IMR-90 (cell line): ENCODE measurements around the gene TTC39A. TPM values are rescaled to one million over a fixed set of nuclear protein-coding genes. Genes with fewer than 3 reads are reported as not detected.
A peak's percentile ranks its signal among the peaks of the same experiment; 100 is the strongest.

Source experiments
- ATAC-seq: fragments of 200-7000 bp; cut with Tn5 transposase; 2 replicates; pipeline ENCODE4 v1.9.1; 2020; ENCODE audit warnings: low read depth, mild to moderate bottlenecking, moderate library complexity
- BruUV-seq: library from RNA; stranded (reverse); fragments of 400-500 nt; replicated peaks from 2 replicates; lab custom pipeline; 2021; lab: Mats Ljungman, UMichigan
- CTCF ChIA-PET: fragments of 300-600 bp; formaldehyde crosslinking; extraction: SDS; loops from one replicate; lab custom pipeline; 2021; ENCODE audit warnings: antibody characterized with exemption; lab: Yijun Ruan, JAX
- POLR2A ChIA-PET: fragments of 300-600 bp; sonication (Branson Sonifier 250); formaldehyde crosslinking; loops from one replicate; lab custom pipeline; 2022; ENCODE audit warnings: antibody characterized with exemption; ENCODE audit not compliant: unreplicated experiment; lab: Charles Lee
- DNase-seq: peaks from one replicate; pipeline ENCODE4 v3.0.0; 2013
- H2AFZ ChIP-seq: replicated peaks from 2 replicates; pipeline ENCODE3; 2013; ENCODE audit warnings: low read length, mild to moderate bottlenecking; ENCODE audit not compliant: poor library complexity
- H2AK5ac ChIP-seq: 2 replicates; pipeline ENCODE4 v1.6.1; 2013; ENCODE audit warnings: low read depth, low read length, inconsistent platforms
- H2AK9ac ChIP-seq: replicated peaks from 2 replicates; pipeline ENCODE3; 2013; ENCODE audit warnings: mild to moderate bottlenecking, low read depth, low read length, moderate library complexity; ENCODE audit not compliant: poor library complexity
- H2BK120ac ChIP-seq: 2 replicates; pipeline ENCODE4 v1.6.1; 2013; ENCODE audit warnings: low read depth, low read length, inconsistent platforms
- H2BK15ac ChIP-seq: 3 replicates; pipeline ENCODE4 v1.6.1; 2013; ENCODE audit warnings: low read depth, low read length, inconsistent platforms
- H2BK20ac ChIP-seq: 2 replicates; pipeline ENCODE4 v1.6.1; 2013; ENCODE audit warnings: low read depth, mild to moderate bottlenecking, inconsistent platforms, low read length, moderate library complexity
- H2BK5ac ChIP-seq: 2 replicates; pipeline ENCODE4 v1.6.1; 2013; ENCODE audit warnings: mild to moderate bottlenecking, low read depth, low read length, inconsistent platforms; ENCODE audit not compliant: poor library complexity, severe bottlenecking
- H3K14ac ChIP-seq: replicated peaks from 2 replicates; pipeline ENCODE4 v1.6.1; 2013; ENCODE audit warnings: low read depth, low read length, inconsistent platforms
- H3K18ac ChIP-seq: 2 replicates; pipeline ENCODE4 v1.6.1; 2013; ENCODE audit warnings: low read depth, low read length, control low read depth
- H3K23ac ChIP-seq: 2 replicates; pipeline ENCODE4 v1.6.1; 2013; ENCODE audit warnings: low read depth, low read length, inconsistent platforms
- H3K27ac ChIP-seq: 2 replicates; pipeline ENCODE4 v1.5.1; 2013; ENCODE audit warnings: mild to moderate bottlenecking, control low read depth, low read length; ENCODE audit not compliant: insufficient read depth
- H3K27me3 ChIP-seq: 2 replicates; pipeline ENCODE4 v1.6.1; 2013; ENCODE audit warnings: low read length; ENCODE audit not compliant: control insufficient read depth, insufficient read depth
- H3K36me3 ChIP-seq: 2 replicates; pipeline ENCODE4 v1.6.1; 2013; ENCODE audit warnings: low read length, mixed read lengths; ENCODE audit not compliant: control insufficient read depth, insufficient read depth
- H3K4ac ChIP-seq: 2 replicates; pipeline ENCODE4 v1.6.1; 2013; ENCODE audit warnings: low read depth, low read length, inconsistent platforms
- H3K4me1 ChIP-seq: 2 replicates; pipeline ENCODE4 v1.6.1; 2013; ENCODE audit warnings: low read length, mixed read lengths; ENCODE audit not compliant: control insufficient read depth, insufficient read depth
- H3K4me2 ChIP-seq: 2 replicates; pipeline ENCODE4 v1.6.1; 2013; ENCODE audit warnings: low read depth, mild to moderate bottlenecking, control low read depth, low read length, moderate library complexity
- H3K4me3 ChIP-seq: 2 replicates; pipeline ENCODE4 v1.5.1; 2013; ENCODE audit warnings: low read depth, mild to moderate bottlenecking, control low read depth, low read length, moderate library complexity; ENCODE audit not compliant: insufficient read depth
- H3K56ac ChIP-seq: 2 replicates; pipeline ENCODE4 v1.6.1; 2013; ENCODE audit warnings: low read length, inconsistent platforms; ENCODE audit not compliant: insufficient read depth; ENCODE audit errors: extremely low read depth
- H3K79me1 ChIP-seq, 2 experiments: 2 replicates each; pipeline ENCODE4 v1.6.1; 2013; ENCODE audit warnings: low read length in 2 of 2, inconsistent platforms in 1 of 2, low read depth in 1 of 2
- H3K9ac ChIP-seq: 2 replicates; pipeline ENCODE4 v1.6.1; 2013; ENCODE audit warnings: low read depth, low read length, control low read depth
- H3K9me1 ChIP-seq: 2 replicates; pipeline ENCODE4 v1.6.1; 2013; ENCODE audit warnings: low read length, inconsistent platforms; ENCODE audit not compliant: insufficient read depth
- H3K9me3 ChIP-seq: 2 replicates; pipeline ENCODE4 v1.6.1; 2013; ENCODE audit warnings: low read length; ENCODE audit not compliant: control insufficient read depth, insufficient read depth
- H4K20me1 ChIP-seq: 2 replicates; pipeline ENCODE4 v1.6.1; 2013; ENCODE audit warnings: low read length, inconsistent platforms; ENCODE audit not compliant: insufficient read depth
- H4K5ac ChIP-seq: 2 replicates; pipeline ENCODE4 v1.6.1; 2013; ENCODE audit warnings: mild to moderate bottlenecking, low read depth, low read length, control low read depth
- H4K8ac ChIP-seq, 2 experiments: 2 replicates each; pipeline ENCODE4 v1.6.1; 2013; ENCODE audit warnings: low read depth in 2 of 2, low read length in 2 of 2, control low read depth in 1 of 2, inconsistent platforms in 1 of 2
- H4K91ac ChIP-seq: 2 replicates; pipeline ENCODE4 v1.6.1; 2013; ENCODE audit warnings: low read depth, low read length, inconsistent platforms; ENCODE audit not compliant: insufficient read depth
- BHLHE40 ChIP-seq: fragments of 150-350 bp; IDR thresholded peaks from 2 replicates; pipeline ENCODE4 v1.6.1; 2016; ENCODE audit warnings: mild to moderate bottlenecking, low read depth, low read length
- CHD1 ChIP-seq: IDR thresholded peaks from 2 replicates; pipeline ENCODE4 v1.6.1; 2012; ENCODE audit warnings: low read depth, low read length, improper control_type of control experiment
- FOS ChIP-seq: fragments of 150-350 bp; IDR thresholded peaks from 2 replicates; pipeline ENCODE4 v1.6.1; 2016; ENCODE audit warnings: low read depth, low read length
- MAZ ChIP-seq: IDR thresholded peaks from 2 replicates; pipeline ENCODE4 v1.6.1; 2012; ENCODE audit warnings: low read depth, mild to moderate bottlenecking, low read length, improper control_type of control experiment, moderate library complexity, borderline replicate concordance
- MXI1 ChIP-seq: IDR thresholded peaks from 2 replicates; pipeline ENCODE4 v1.6.1; 2012; ENCODE audit warnings: low read depth, mild to moderate bottlenecking, low read length, moderate library complexity, borderline replicate concordance
- NFE2L2 ChIP-seq: fragments of 150-350 bp; IDR thresholded peaks from 2 replicates; pipeline ENCODE4 v1.6.1; 2016; ENCODE audit warnings: low read depth, mild to moderate bottlenecking, low read length
- RAD21 ChIP-seq: IDR thresholded peaks from 2 replicates; pipeline ENCODE4 v1.6.1; 2012; ENCODE audit warnings: low read length, improper control_type of control experiment
- RFX5 ChIP-seq: IDR thresholded peaks from 2 replicates; pipeline ENCODE4 v1.8.0; 2012; ENCODE audit warnings: low read depth, mild to moderate bottlenecking, low read length, moderate library complexity
- SMC3 ChIP-seq: fragments of 150-350 bp; IDR thresholded peaks from 2 replicates; pipeline ENCODE4 v1.6.1; 2016; ENCODE audit warnings: low read depth, mild to moderate bottlenecking, antibody characterized with exemption, low read length, moderate library complexity
- WGBS, 2 experiments: methylation state at CpG; one replicate each; pipeline versions ENCODE4 v1.1.5 to v1.1.7; 2013; ENCODE audit warnings: missing lambda C conversion rate in 2 of 2; ENCODE audit not compliant: insufficient read length in 1 of 2; ENCODE audit errors: extremely low coverage in 2 of 2; 5-methylcytosine and 5-hydroxymethylcytosine counted together
- dilution Hi-C: fragments of 300-500 bp; cut with HindIII; formaldehyde crosslinking; loops from one replicate; pipeline ENCODE4 v1.14.3; 2018; ENCODE audit warnings: low sequenced_read_pairs; ENCODE audit not compliant: unreplicated experiment
- in situ Hi-C: fragments of 300-500 bp; cut with MboI; formaldehyde crosslinking; loops from 3 replicates; pipeline ENCODE4 v1.14.3; 2019; ENCODE audit warnings: low sequenced_read_pairs, inconsistent platforms, mixed read lengths
- intact Hi-C: fragments of 100-400 bp; cut with micrococcal nuclease; formaldehyde crosslinking; loops from 2 replicates; pipeline ENCODE4 v1.10.0; 2022
- polyA plus RNA-seq, 3 experiments: library from polyadenylated mRNA; depleted of rRNA; stranded (reverse); fragments of >200 nt; gene quantifications; 2 replicates each; pipeline ENCODE4 v1.2.3, GENCODE V29; 2012; ENCODE audit warnings: low replicate concordance in 1 of 3
- total RNA-seq: library from RNA; depleted of rRNA; stranded (reverse); fragments of >200 nt; gene quantifications from 2 replicates; pipeline ENCODE4 v1.2.3, GENCODE V29; 2012
- TF ChIP-seq, protein P1 (sequence below): fragments of 150-350 bp; IDR thresholded peaks from 2 replicates; pipeline ENCODE4 v1.6.1; 2017; ENCODE audit warnings: mild to moderate bottlenecking, antibody characterized with exemption, low read length, low read depth
- TF ChIP-seq, protein P2 (sequence below): fragments of 150-350 bp; IDR thresholded peaks from 2 replicates; pipeline ENCODE4 v1.6.1; 2016; ENCODE audit warnings: low read depth, mild to moderate bottlenecking, low read length, moderate library complexity, borderline replicate concordance

Gene TTC39A
- total and polyA plus RNA-seq, 2 of the 4 experiments (the other 2 are of a cell fraction), result 0.62 to 0.72 TPM

DNA sequence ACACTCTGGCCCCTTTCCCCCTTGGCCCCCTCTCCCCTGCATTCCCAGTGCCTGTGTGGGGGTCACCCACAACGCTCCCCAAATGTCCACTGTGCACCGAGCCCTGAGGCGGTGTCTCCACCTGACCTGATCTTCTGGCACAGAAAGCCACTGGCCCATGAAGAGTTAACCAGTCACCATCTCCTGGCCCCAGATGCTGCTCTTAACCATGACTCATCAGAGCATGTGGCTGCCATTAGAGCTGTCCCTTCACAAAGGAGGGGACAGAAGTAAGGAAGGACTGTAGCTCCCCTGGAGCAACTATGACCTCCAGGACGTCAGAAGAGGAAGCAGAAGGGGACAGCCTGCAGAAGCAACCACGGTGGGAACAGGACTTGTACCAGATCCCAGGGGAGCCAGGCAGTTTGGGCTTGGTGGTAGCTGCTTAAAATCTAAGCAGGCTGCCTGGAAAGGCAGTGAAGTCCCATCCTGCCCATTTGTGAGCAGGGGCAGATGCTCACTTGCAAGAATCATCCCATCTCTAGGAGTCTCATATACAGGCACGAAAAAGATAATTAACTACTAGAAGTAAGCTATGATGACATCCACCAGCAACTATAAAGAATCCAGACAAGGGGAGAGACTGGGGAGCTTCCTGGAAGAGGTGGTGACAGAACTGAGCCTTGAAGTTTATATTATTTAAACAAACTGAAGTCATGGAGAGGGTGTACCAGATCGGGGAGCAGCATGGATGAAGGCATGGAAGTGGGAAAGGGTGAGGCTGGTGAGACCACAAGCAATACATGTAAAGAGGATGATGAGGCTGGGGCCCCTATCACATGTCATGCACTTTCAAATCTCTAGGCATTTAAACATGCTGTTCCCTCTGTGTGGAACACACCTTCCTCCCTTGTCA is 1.1 kb upstream of the TTC39A start (continued):
- TF ChIP-seq RFX5 (no peak), MXI1 (no peak)

DNA sequence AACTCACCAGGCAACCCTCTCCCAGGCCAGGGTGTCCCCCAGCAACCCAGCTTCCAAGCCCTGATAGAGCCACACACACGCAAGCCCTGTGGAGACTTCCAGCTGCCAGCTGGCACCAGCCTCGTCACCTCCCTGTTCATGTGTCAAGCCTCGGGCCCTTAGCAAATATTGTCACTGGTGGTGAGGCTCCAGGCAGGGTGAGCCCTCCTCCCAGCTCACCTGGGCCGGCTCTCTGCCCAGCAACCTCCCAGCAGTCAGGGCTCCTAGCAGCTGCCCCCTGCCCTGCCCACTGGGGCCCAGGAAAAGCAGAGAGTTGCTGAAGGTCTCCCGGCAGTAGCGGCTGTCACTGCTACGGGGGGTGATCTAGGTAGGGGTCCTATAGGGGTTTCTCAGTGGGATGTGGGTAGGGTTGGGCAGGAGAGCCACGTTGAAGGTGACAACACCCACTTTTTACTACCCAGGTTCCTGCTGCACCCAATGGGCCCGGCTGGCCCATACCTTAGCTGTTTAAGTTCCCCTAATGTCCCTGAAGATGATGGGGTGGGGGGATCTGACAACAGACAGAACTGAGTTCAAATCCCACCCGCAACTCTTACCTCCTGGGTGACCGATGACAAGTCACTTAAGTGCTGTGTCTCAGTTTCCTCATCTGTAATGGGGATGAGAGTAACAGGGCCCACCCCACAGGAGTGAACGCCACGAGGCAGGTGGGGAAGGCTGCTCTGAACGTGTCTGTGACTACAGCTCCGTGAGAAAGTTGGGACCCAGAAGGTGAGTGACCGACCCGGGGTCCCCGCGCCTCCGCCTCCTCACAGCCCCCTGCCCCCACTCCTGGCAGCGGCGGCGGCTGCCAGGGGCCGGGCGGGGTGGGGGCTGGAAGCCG is 678 bp downstream of the TTC39A start:
- no TSS peak for BruUV-seq
- TF ChIP-seq MAZ (no peak), SMC3 (no peak), BHLHE40 (no peak), CHD1 (no peak), NFE2L2 (no peak), FOS (no peak), MXI1 (no peak), RAD21 (no peak)
- TF ChIP-seq, protein P1, sequence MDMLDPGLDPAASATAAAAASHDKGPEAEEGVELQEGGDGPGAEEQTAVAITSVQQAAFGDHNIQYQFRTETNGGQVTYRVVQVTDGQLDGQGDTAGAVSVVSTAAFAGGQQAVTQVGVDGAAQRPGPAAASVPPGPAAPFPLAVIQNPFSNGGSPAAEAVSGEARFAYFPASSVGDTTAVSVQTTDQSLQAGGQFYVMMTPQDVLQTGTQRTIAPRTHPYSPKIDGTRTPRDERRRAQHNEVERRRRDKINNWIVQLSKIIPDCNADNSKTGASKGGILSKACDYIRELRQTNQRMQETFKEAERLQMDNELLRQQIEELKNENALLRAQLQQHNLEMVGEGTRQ, result no peak
- TF ChIP-seq, protein P2, sequence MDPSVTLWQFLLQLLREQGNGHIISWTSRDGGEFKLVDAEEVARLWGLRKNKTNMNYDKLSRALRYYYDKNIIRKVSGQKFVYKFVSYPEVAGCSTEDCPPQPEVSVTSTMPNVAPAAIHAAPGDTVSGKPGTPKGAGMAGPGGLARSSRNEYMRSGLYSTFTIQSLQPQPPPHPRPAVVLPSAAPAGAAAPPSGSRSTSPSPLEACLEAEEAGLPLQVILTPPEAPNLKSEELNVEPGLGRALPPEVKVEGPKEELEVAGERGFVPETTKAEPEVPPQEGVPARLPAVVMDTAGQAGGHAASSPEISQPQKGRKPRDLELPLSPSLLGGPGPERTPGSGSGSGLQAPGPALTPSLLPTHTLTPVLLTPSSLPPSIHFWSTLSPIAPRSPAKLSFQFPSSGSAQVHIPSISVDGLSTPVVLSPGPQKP, result no peak

More for the DNA sequence above, 678 bp downstream of the TTC39A start:
- no peak overlapping the region for H2BK5ac ChIP-seq
- H4K20me1 ChIP-seq, result no peaks in the 10 kb centered on the region
- H4K8ac ChIP-seq, result 0 out of 4 replicates have a peak overlapping the region, but pooled peaks of 1 of the 2 experiments have one; percentile 12
- peak overlapping the region; percentile 34 for H2AFZ ChIP-seq
- H3K36me3 ChIP-seq, result no peaks in the 10 kb centered on the region
- H3K27ac ChIP-seq, result no peak overlapping the region
- H3K9me3 ChIP-seq, result no peaks in the 10 kb centered on the region
- ATAC-seq (no peak), DNase-seq (no peak)
- no peak overlapping the region for H2BK20ac ChIP-seq
- no peak overlapping the region for H2AK9ac ChIP-seq
- H2BK15ac ChIP-seq, result no peak overlapping the region; the same call in 2 of the 3 replicates
- no peak overlapping the region for H3K4me3 ChIP-seq
- 96% methylated on average over 4 of the region's 26 CpGs; no CpG with 5 or more reads in 1 of the 2 experiments for WGBS, 2 experiments
- POLR2A ChIA-PET, result no interaction called here
- peak overlapping the region; percentile 59 for H3K23ac ChIP-seq
- H3K79me1 ChIP-seq, result no peaks in the 10 kb centered on the region
- H3K9me1 ChIP-seq, result peaks cover 4% of the 10 kb centered on the region
- dilution Hi-C loops (no loop called here), intact Hi-C loops (no loop called here), in situ Hi-C loops (no loop called here)
- H3K4me2 ChIP-seq, result no peak overlapping the region; the same call in 1 of the 2 replicates
- H4K5ac ChIP-seq, result no peak overlapping the region
- H3K27me3 ChIP-seq, result 0 out of 2 replicates have a peak, but pooled peaks cover 3% of the 10 kb centered on the region
- H2AK5ac ChIP-seq, result peak overlapping the region; percentile 70; the same call in 1 of the 2 replicates
- H2BK120ac ChIP-seq, result no peak overlapping the region
- H3K14ac ChIP-seq, result no peak overlapping the region
- H3K9ac ChIP-seq, result no peak overlapping the region
- no peak overlapping the region for H3K4ac ChIP-seq
- H3K18ac ChIP-seq, result no peak overlapping the region
- H3K56ac ChIP-seq, result no peak overlapping the region
- CTCF ChIA-PET, result interaction anchor here (0.6 kb wide), 1 partner anchor 83 kb away, joined by 4 read pairs; no protein-coding TSS in a partner anchor
- H3K4me1 ChIP-seq, result peaks cover 12% of the 10 kb centered on the region
- H4K91ac ChIP-seq, result no peak overlapping the region
